AG09319 (cell line): ENCODE results near the gene RBM20.
"Not testable (repeated sequence)": the region's sequence is repeated elsewhere in the genome, so short reads cannot be mapped to it uniquely, and the experiment has no call there.

Experiments used
- DNase-seq: peaks from one replicate; pipeline ENCODE4 v3.0.0-alpha.2; 2010; ENCODE audit warnings: low read depth; ENCODE audit errors: extremely low read depth
- CTCF ChIP-seq: IDR thresholded peaks from 2 replicates; pipeline ENCODE4 v1.5.1; 2011; ENCODE audit warnings: low read depth, mild to moderate bottlenecking, inconsistent platforms, low read length, moderate library complexity

The RBM20 gene

GRCh38 chr10:110762849-110763211 is 118.7 kb downstream of the RBM20 start:
- no peak for TF ChIP-seq CTCF
- DNase-seq = no peak

- TF ChIP-seq CTCF = no peak
- no peak for DNase-seq
Observed at GRCh38 chr10:110764378-110764777, 120.2 kb downstream of the RBM20 start.

- no peak for DNase-seq
- no peak for TF ChIP-seq CTCF
Observed at GRCh38 chr10:110764793-110765512, 120.8 kb downstream of the RBM20 start.

- no peak for DNase-seq
Observed at GRCh38 chr10:110765513-110766319, 121.6 kb downstream of the RBM20 start.

GRCh38 chr10:110767601-110768000 is 123.5 kb downstream of the RBM20 start:
- DNase-seq = not testable (repeated sequence)

More at GRCh38 chr10:110765513-110766319, 121.6 kb downstream of the RBM20 start:
- TF ChIP-seq CTCF = no peak

- no peak for TF ChIP-seq CTCF
- DNase-seq = no peak
Observed at GRCh38 chr10:110770243-110770642, 126.1 kb downstream of the RBM20 start.

GRCh38 chr10:110771486-110771885 is 127.3 kb downstream of the RBM20 start:
- DNase-seq = no peak
- no peak for TF ChIP-seq CTCF
